WTC11 (cell line): ENCODE results near the gene WSCD2. TPM values are rescaled to one million over a fixed set of nuclear protein-coding genes. Genes with fewer than 3 reads are reported as not detected.

Source experiments
- ATAC-seq: fragments of 200-7000 bp; cut with Tn5 transposase; 2 replicates; pipeline ENCODE4 v1.10.0; 2021; ENCODE audit warnings: mild to moderate bottlenecking, moderate library complexity
- CTCF ChIA-PET: fragments of 300-600 bp; sonication (Branson Sonifier 250); formaldehyde crosslinking; loops from one replicate; lab custom pipeline; 2021; ENCODE audit warnings: antibody characterized with exemption; lab: Charles Lee
- POLR2A ChIA-PET: fragments of 350-600 bp; sonication (Branson Sonifier 250); formaldehyde crosslinking; loops from one replicate; lab custom pipeline; 2021; ENCODE audit warnings: antibody characterized with exemption; lab: Charles Lee
- DNase-seq: peaks from one replicate; pipeline ENCODE4 v3.0.0; 2021; ENCODE audit warnings: low spot score
- H3K27ac Mint-ChIP-seq: 2 replicates; pipeline ENCODE4 v1.8.0; 2021; ENCODE audit warnings: mixed read lengths
- H3K27me3 Mint-ChIP-seq: 2 replicates; pipeline ENCODE4 v1.8.0; 2021; ENCODE audit warnings: low read depth, mild to moderate bottlenecking, moderate library complexity, mixed read lengths
- H3K36me3 Mint-ChIP-seq: 2 replicates; pipeline ENCODE4 v1.8.0; 2021; ENCODE audit warnings: mixed read lengths
- H3K4me1 Mint-ChIP-seq: 2 replicates; pipeline ENCODE4 v1.8.0; 2022; ENCODE audit warnings: mixed read lengths
- H3K4me3 Mint-ChIP-seq: 2 replicates; pipeline ENCODE4 v1.8.0; 2021; ENCODE audit warnings: mild to moderate bottlenecking, moderate library complexity, mixed read lengths
- H3K9me3 Mint-ChIP-seq: 2 replicates; pipeline ENCODE4 v1.8.0; 2021; ENCODE audit warnings: mixed read lengths
- JUN ChIP-seq: sonication (generic); formaldehyde crosslinking; IDR thresholded peaks from 2 replicates; pipeline ENCODE4 v1.8.0; 2023; ENCODE audit warnings: mild to moderate bottlenecking, missing genetic modification reagents
- NR2C2 ChIP-seq: sonication (generic); formaldehyde crosslinking; IDR thresholded peaks from 2 replicates; pipeline ENCODE4 v1.8.0; 2022; ENCODE audit warnings: mild to moderate bottlenecking, missing genetic modification reagents
- OVOL2 ChIP-seq: fragments of 250-450 bp; sonication (Bioruptor Pico); IDR thresholded peaks from 2 replicates; pipeline ENCODE4 v1.9.0; 2021; ENCODE audit warnings: mild to moderate bottlenecking, borderline replicate concordance
- SOX15 ChIP-seq: fragments of 250-450 bp; sonication (Bioruptor Pico); IDR thresholded peaks from 2 replicates; pipeline ENCODE4 v1.9.0; 2021; ENCODE audit warnings: mild to moderate bottlenecking
- TCF7 ChIP-seq: sonication (generic); formaldehyde crosslinking; IDR thresholded peaks from 2 replicates; pipeline ENCODE4 v1.8.0; 2022; ENCODE audit warnings: mild to moderate bottlenecking, low read depth, missing genetic modification reagents, moderate library complexity
- TEAD1 ChIP-seq: sonication (generic); formaldehyde crosslinking; IDR thresholded peaks from 2 replicates; pipeline ENCODE4 v1.8.0; 2022; ENCODE audit warnings: mild to moderate bottlenecking, missing genetic modification reagents
- ZNF317 ChIP-seq: sonication (generic); formaldehyde crosslinking; IDR thresholded peaks from 2 replicates; pipeline ENCODE4 v1.8.1; 2023; ENCODE audit warnings: low read depth, mild to moderate bottlenecking, moderate library complexity, missing genetic modification reagents, borderline replicate concordance
- total RNA-seq: library from RNA; stranded (reverse); gene quantifications from 3 replicates; pipeline ENCODE4 v1.2.3, GENCODE V29; 2021
- TF ChIP-seq, protein P1 (sequence below): fragments of 250-450 bp; sonication (Bioruptor Pico); IDR thresholded peaks from 2 replicates; pipeline ENCODE4 v1.9.0; 2021; ENCODE audit warnings: moderate library complexity, mild to moderate bottlenecking, inconsistent platforms, borderline replicate concordance
- TF ChIP-seq, protein P2 (sequence below): sonication (generic); formaldehyde crosslinking; IDR thresholded peaks from 2 replicates; pipeline ENCODE4 v1.8.0; 2022; ENCODE audit warnings: missing genetic modification reagents
- TF ChIP-seq, protein P3 (sequence below): sonication (generic); formaldehyde crosslinking; IDR thresholded peaks from 2 replicates; pipeline ENCODE4 v1.8.0; 2023; ENCODE audit warnings: missing genetic modification reagents, mild to moderate bottlenecking, borderline replicate concordance
- TF ChIP-seq, protein P4 (sequence below): sonication (generic); formaldehyde crosslinking; IDR thresholded peaks from 2 replicates; pipeline ENCODE4 v1.8.1; 2023; ENCODE audit warnings: mild to moderate bottlenecking, missing genetic modification reagents, moderate library complexity
- TF ChIP-seq, protein P5 (sequence below): fragments of 250-450 bp; sonication (Bioruptor Pico); IDR thresholded peaks from 2 replicates; pipeline ENCODE4 v2.1.2; 2022; ENCODE audit warnings: mild to moderate bottlenecking, moderate library complexity
- TF ChIP-seq, protein P6 (sequence below): sonication (generic); formaldehyde crosslinking; IDR thresholded peaks from 2 replicates; pipeline ENCODE4 v1.8.1; 2023; ENCODE audit warnings: mild to moderate bottlenecking, missing genetic modification reagents, moderate library complexity
- TF ChIP-seq, protein P7 (sequence below): sonication (generic); formaldehyde crosslinking; IDR thresholded peaks from 2 replicates; pipeline ENCODE4 v1.8.0; 2022; ENCODE audit warnings: mild to moderate bottlenecking, missing genetic modification reagents
- TF ChIP-seq, protein P8 (sequence below): fragments of 250-450 bp; sonication (Bioruptor Pico); IDR thresholded peaks from 2 replicates; pipeline ENCODE4 v1.9.0; 2021; ENCODE audit warnings: mild to moderate bottlenecking

Gene WSCD2
- total RNA-seq, 1 experiment from 2014 or later: 1.1 TPM

DNA sequence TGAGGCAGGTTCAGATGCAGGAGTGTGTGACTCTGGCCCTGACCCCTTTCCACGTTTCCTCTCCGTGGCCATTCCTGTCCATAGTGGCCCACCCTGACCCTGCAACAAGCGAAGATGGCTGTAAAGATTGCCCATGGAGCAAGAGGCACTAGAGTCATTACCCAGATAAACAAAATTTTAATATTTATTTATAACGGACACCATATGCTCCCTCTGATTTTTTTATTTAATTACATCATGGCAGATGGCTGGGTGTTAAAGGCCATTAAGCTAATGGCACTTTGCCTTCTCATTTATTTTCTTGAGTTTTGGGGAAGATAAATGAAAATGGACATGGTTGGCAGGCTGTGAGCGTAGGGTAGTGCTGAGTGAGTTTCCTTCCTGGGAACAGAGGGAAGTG is 58.7 kb downstream of the WSCD2 start (continued):
- no peak for TF ChIP-seq TEAD1
- no peak for TF ChIP-seq SOX15
- TF ChIP-seq, protein P1, sequence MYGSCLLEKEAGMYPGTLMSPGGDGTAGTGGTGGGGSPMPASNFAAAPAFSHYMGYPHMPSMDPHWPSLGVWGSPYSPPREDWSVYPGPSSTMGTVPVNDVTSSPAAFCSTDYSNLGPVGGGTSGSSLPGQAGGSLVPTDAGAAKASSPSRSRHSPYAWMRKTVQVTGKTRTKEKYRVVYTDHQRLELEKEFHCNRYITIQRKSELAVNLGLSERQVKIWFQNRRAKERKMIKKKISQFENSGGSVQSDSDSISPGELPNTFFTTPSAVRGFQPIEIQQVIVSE (CRISPR knock-in tag): no peak
- TF ChIP-seq, protein P2, sequence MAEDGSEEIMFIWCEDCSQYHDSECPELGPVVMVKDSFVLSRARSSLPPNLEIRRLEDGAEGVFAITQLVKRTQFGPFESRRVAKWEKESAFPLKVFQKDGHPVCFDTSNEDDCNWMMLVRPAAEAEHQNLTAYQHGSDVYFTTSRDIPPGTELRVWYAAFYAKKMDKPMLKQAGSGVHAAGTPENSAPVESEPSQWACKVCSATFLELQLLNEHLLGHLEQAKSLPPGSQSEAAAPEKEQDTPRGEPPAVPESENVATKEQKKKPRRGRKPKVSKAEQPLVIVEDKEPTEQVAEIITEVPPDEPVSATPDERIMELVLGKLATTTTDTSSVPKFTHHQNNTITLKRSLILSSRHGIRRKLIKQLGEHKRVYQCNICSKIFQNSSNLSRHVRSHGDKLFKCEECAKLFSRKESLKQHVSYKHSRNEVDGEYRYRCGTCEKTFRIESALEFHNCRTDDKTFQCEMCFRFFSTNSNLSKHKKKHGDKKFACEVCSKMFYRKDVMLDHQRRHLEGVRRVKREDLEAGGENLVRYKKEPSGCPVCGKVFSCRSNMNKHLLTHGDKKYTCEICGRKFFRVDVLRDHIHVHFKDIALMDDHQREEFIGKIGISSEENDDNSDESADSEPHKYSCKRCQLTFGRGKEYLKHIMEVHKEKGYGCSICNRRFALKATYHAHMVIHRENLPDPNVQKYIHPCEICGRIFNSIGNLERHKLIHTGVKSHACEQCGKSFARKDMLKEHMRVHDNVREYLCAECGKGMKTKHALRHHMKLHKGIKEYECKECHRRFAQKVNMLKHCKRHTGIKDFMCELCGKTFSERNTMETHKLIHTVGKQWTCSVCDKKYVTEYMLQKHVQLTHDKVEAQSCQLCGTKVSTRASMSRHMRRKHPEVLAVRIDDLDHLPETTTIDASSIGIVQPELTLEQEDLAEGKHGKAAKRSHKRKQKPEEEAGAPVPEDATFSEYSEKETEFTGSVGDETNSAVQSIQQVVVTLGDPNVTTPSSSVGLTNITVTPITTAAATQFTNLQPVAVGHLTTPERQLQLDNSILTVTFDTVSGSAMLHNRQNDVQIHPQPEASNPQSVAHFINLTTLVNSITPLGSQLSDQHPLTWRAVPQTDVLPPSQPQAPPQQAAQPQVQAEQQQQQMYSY (CRISPR knock-in tag): no peak
- no peak for TF ChIP-seq ZNF317 (CRISPR knock-in tag)
- TF ChIP-seq, protein P3, sequence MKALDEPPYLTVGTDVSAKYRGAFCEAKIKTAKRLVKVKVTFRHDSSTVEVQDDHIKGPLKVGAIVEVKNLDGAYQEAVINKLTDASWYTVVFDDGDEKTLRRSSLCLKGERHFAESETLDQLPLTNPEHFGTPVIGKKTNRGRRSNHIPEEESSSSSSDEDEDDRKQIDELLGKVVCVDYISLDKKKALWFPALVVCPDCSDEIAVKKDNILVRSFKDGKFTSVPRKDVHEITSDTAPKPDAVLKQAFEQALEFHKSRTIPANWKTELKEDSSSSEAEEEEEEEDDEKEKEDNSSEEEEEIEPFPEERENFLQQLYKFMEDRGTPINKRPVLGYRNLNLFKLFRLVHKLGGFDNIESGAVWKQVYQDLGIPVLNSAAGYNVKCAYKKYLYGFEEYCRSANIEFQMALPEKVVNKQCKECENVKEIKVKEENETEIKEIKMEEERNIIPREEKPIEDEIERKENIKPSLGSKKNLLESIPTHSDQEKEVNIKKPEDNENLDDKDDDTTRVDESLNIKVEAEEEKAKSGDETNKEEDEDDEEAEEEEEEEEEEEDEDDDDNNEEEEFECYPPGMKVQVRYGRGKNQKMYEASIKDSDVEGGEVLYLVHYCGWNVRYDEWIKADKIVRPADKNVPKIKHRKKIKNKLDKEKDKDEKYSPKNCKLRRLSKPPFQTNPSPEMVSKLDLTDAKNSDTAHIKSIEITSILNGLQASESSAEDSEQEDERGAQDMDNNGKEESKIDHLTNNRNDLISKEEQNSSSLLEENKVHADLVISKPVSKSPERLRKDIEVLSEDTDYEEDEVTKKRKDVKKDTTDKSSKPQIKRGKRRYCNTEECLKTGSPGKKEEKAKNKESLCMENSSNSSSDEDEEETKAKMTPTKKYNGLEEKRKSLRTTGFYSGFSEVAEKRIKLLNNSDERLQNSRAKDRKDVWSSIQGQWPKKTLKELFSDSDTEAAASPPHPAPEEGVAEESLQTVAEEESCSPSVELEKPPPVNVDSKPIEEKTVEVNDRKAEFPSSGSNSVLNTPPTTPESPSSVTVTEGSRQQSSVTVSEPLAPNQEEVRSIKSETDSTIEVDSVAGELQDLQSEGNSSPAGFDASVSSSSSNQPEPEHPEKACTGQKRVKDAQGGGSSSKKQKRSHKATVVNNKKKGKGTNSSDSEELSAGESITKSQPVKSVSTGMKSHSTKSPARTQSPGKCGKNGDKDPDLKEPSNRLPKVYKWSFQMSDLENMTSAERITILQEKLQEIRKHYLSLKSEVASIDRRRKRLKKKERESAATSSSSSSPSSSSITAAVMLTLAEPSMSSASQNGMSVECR (CRISPR knock-in tag): no peak
- TF ChIP-seq TCF7 (CRISPR knock-in tag): no peak
- TF ChIP-seq, protein P4, sequence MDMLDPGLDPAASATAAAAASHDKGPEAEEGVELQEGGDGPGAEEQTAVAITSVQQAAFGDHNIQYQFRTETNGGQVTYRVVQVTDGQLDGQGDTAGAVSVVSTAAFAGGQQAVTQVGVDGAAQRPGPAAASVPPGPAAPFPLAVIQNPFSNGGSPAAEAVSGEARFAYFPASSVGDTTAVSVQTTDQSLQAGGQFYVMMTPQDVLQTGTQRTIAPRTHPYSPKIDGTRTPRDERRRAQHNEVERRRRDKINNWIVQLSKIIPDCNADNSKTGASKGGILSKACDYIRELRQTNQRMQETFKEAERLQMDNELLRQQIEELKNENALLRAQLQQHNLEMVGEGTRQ (CRISPR knock-in tag): no peak
- TF ChIP-seq NR2C2: no peak
- no peak for TF ChIP-seq OVOL2 (CRISPR knock-in tag)

DNA sequence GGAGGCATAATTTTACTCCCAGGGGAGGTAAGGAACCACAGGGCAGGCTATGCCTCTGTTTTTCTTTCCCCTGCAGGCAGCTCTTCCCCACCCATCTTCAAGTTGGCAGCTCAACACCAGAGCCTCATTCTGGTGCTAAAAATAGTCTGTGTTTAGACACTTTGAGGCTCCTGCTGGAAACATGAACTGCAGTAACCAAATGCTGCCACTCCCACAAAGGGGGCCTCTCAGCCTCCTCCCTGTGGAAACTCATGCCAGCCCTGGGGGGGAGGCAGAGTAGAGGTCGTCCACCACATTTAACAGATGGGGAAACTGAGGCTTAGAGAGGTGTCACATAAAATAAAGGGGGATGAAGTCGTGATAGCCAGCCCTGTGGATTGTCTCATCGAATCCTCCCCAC is 61.4 kb downstream of the WSCD2 start:
- ChIA-PET CTCF (no interaction called here), POLR2A (no interaction called here)
- H3K4me3 Mint-ChIP-seq: no peak overlapping the region
- ATAC-seq (no peak), DNase-seq (no peak)
- no peaks in the 10 kb centered on the region for H3K9me3 Mint-ChIP-seq
- H3K27ac Mint-ChIP-seq: no peak overlapping the region
- TF ChIP-seq, protein P5, sequence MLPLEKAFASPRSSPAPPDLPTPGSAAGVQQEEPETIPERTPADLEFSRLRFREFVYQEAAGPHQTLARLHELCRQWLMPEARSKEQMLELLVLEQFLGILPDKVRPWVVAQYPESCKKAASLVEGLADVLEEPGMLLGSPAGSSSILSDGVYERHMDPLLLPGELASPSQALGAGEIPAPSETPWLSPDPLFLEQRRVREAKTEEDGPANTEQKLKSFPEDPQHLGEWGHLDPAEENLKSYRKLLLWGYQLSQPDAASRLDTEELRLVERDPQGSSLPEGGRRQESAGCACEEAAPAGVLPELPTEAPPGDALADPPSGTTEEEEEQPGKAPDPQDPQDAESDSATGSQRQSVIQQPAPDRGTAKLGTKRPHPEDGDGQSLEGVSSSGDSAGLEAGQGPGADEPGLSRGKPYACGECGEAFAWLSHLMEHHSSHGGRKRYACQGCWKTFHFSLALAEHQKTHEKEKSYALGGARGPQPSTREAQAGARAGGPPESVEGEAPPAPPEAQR (CRISPR knock-in tag): no peak
- TF ChIP-seq, protein P6, sequence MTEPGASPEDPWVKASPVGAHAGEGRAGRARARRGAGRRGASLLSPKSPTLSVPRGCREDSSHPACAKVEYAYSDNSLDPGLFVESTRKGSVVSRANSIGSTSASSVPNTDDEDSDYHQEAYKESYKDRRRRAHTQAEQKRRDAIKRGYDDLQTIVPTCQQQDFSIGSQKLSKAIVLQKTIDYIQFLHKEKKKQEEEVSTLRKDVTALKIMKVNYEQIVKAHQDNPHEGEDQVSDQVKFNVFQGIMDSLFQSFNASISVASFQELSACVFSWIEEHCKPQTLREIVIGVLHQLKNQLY: no peak
- TF ChIP-seq, protein P7, sequence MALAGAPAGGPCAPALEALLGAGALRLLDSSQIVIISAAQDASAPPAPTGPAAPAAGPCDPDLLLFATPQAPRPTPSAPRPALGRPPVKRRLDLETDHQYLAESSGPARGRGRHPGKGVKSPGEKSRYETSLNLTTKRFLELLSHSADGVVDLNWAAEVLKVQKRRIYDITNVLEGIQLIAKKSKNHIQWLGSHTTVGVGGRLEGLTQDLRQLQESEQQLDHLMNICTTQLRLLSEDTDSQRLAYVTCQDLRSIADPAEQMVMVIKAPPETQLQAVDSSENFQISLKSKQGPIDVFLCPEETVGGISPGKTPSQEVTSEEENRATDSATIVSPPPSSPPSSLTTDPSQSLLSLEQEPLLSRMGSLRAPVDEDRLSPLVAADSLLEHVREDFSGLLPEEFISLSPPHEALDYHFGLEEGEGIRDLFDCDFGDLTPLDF (CRISPR knock-in tag): no peak
- no peak for TF ChIP-seq JUN (CRISPR knock-in tag)
- TF ChIP-seq, protein P8, sequence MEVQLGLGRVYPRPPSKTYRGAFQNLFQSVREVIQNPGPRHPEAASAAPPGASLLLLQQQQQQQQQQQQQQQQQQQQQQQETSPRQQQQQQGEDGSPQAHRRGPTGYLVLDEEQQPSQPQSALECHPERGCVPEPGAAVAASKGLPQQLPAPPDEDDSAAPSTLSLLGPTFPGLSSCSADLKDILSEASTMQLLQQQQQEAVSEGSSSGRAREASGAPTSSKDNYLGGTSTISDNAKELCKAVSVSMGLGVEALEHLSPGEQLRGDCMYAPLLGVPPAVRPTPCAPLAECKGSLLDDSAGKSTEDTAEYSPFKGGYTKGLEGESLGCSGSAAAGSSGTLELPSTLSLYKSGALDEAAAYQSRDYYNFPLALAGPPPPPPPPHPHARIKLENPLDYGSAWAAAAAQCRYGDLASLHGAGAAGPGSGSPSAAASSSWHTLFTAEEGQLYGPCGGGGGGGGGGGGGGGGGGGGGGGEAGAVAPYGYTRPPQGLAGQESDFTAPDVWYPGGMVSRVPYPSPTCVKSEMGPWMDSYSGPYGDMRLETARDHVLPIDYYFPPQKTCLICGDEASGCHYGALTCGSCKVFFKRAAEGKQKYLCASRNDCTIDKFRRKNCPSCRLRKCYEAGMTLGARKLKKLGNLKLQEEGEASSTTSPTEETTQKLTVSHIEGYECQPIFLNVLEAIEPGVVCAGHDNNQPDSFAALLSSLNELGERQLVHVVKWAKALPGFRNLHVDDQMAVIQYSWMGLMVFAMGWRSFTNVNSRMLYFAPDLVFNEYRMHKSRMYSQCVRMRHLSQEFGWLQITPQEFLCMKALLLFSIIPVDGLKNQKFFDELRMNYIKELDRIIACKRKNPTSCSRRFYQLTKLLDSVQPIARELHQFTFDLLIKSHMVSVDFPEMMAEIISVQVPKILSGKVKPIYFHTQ (CRISPR knock-in tag): no peak
- H3K4me1 Mint-ChIP-seq: peaks cover 10% of the 10 kb centered on the region
- H3K36me3 Mint-ChIP-seq: no peaks in the 10 kb centered on the region
- H3K27me3 Mint-ChIP-seq: no peaks in the 10 kb centered on the region
